DOHH2 (cell line): ENCODE results near the gene CLCN4.

ENCODE experiments used
- EZH2phosphoT487 ChIP-seq: fragments of 200-600 bp; sonication (generic); IDR thresholded peaks from 2 replicates; pipeline ENCODE4 v1.6.1; 2017; ENCODE audit warnings: borderline replicate concordance, mild to moderate bottlenecking, antibody characterized with exemption, low read length, moderate library complexity, mixed read lengths
- TF ChIP-seq, protein P1 (sequence below): fragments of 200-600 bp; sonication (generic); IDR thresholded peaks from one replicate; pipeline ENCODE4 v1.5.1; 2014; ENCODE audit warnings: antibody characterized with exemption, mild to moderate bottlenecking, low read depth, low read length; ENCODE audit not compliant: poor library complexity, severe bottlenecking

DNA sequence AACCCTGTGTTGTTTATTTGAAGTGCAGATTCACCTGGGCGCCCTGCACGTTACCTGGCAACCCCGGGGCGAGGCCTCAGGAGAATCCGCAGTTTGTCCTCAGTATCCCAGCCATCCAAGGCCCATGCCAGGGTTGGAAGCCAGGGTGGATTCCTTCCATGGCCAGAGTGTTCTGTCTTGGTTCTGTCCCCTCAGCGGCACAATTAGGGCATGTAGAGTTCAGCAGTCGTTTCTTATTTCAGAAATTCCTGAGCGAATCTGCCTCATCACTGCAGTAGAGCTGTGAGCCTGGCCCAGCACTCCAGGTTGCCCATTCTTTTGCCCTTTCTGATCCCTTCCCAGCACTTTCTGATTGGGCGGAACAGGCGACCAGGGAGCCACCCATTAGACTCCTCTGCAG is 29.9 kb upstream of the CLCN4 start:
- TF ChIP-seq, protein P1, sequence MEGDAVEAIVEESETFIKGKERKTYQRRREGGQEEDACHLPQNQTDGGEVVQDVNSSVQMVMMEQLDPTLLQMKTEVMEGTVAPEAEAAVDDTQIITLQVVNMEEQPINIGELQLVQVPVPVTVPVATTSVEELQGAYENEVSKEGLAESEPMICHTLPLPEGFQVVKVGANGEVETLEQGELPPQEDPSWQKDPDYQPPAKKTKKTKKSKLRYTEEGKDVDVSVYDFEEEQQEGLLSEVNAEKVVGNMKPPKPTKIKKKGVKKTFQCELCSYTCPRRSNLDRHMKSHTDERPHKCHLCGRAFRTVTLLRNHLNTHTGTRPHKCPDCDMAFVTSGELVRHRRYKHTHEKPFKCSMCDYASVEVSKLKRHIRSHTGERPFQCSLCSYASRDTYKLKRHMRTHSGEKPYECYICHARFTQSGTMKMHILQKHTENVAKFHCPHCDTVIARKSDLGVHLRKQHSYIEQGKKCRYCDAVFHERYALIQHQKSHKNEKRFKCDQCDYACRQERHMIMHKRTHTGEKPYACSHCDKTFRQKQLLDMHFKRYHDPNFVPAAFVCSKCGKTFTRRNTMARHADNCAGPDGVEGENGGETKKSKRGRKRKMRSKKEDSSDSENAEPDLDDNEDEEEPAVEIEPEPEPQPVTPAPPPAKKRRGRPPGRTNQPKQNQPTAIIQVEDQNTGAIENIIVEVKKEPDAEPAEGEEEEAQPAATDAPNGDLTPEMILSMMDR = no peak
- TF ChIP-seq EZH2phosphoT487 = no peak
